Activated CD8-positive, alpha-beta T cell treated with anti-CD3 and anti-CD28 coated beads for 36 hours (primary cell): ENCODE measurements around the gene ANOS1. TPM values are rescaled to one million over a fixed set of nuclear protein-coding genes. Genes with fewer than 3 reads are reported as not detected.
"Not testable (repeated sequence)": the region's sequence is repeated elsewhere in the genome, so short reads cannot be mapped to it uniquely, and the experiment has no call there.

Experiments used
- ATAC-seq: fragments of 200-7000 bp; cut with Tn5 transposase; one replicate; pipeline ENCODE4 v1.10.0; 2021; ENCODE audit warnings: mild to moderate bottlenecking, moderate library complexity
- CTCF ChIA-PET: fragments of 350-600 bp; sonication (Branson Sonifier 250); formaldehyde crosslinking; loops from one replicate; lab custom pipeline; 2021; ENCODE audit warnings: antibody characterized with exemption; lab: Charles Lee
- POLR2A ChIA-PET: fragments of 350-600 bp; sonication (Branson Sonifier 250); formaldehyde crosslinking; loops from one replicate; lab custom pipeline; 2021; ENCODE audit warnings: antibody characterized with exemption; lab: Charles Lee
- DNase-seq: peaks from one replicate; pipeline ENCODE4 v3.0.0-alpha.2; 2020
- H3K27ac Mint-ChIP-seq: one replicate; pipeline ENCODE4 v1.8.0; 2021; ENCODE audit warnings: mild to moderate bottlenecking, mixed read lengths
- H3K27me3 Mint-ChIP-seq: one replicate; pipeline ENCODE4 v1.8.0; 2021; ENCODE audit warnings: mixed read lengths
- H3K36me3 Mint-ChIP-seq: one replicate; pipeline ENCODE4 v1.8.0; 2021; ENCODE audit warnings: low read depth, mixed read lengths
- H3K4me1 Mint-ChIP-seq: one replicate; pipeline ENCODE4 v1.8.0; 2021; ENCODE audit warnings: low read depth, mixed read lengths
- H3K4me3 Mint-ChIP-seq: one replicate; pipeline ENCODE4 v1.8.0; 2021; ENCODE audit warnings: mild to moderate bottlenecking, moderate library complexity, mixed read lengths
- H3K9me3 Mint-ChIP-seq: one replicate; pipeline ENCODE4 v1.8.0; 2021; ENCODE audit warnings: mixed read lengths
- CTCF ChIP-seq: fragments of 200-600 bp; IDR thresholded peaks from one replicate; pipeline ENCODE4 v1.8.0; 2022; ENCODE audit warnings: antibody characterized with exemption, mild to moderate bottlenecking
- intact Hi-C: fragments of 100-400 bp; cut with micrococcal nuclease; formaldehyde crosslinking; loops from one replicate; pipeline ENCODE4 v1.10.0; 2022
- total RNA-seq, 2 experiments: library from RNA; stranded (reverse); gene quantifications; one replicate each; pipeline ENCODE4 v1.2.3, GENCODE V29; 2021

ANOS1 gene
- under 1 TPM in 1 of 2 experiments, not detected in 1; 0.04 TPM for total RNA-seq

GRCh38 chrX:8731559-8732395, at the start of gene ANOS1:
Gene ANOS1 (minus strand): TSS chrX:8732137. CDS start chrX:8732036, 101 bp downstream.
- H3K27me3 Mint-ChIP-seq, result peaks cover 26% of the 10 kb centered on the region
- CTCF ChIA-PET, result no interaction called here
- POLR2A ChIA-PET, result no interaction called here
- intact Hi-C loops, result no loop called here
- ATAC-seq, result peak; percentile 20
- H3K36me3 Mint-ChIP-seq, result no peaks in the 10 kb centered on the region
- TF ChIP-seq CTCF, result no peak
- H3K4me3 Mint-ChIP-seq, result no peak within 1 kb of the TSS
- no peaks in the 10 kb centered on the region for H3K9me3 Mint-ChIP-seq
- H3K4me1 Mint-ChIP-seq, result no peaks in the 10 kb centered on the region
- H3K27ac Mint-ChIP-seq, result no peak within 1 kb of the TSS
- no peak for DNase-seq

DNA sequence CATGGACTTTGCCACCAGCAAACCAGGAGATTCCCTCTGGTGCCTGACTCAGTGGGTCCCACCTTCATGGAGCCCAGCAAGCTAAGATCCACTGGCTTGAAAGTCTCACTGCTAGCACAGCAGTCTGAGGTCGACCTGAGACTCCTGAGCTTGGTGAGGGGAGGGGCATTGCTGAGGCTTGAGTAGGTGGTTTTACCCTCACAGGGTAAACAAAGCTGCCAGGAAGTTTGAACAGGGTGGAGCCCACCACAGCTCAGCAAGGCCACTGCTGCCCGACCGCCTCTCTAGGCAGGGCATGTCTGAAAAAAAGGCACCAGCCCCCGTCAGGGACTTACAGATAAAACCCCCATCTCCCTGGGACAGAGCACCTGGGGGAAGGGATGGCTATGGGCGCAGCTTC, 41.2 kb upstream of the ANOS1 start:
- DNase-seq, result no peak
- Mint-ChIP-seq H3K27me3 (no peaks in the 10 kb centered on the region), H3K4me1 (peaks cover 9% of the 10 kb centered on the region), H3K9me3 (no peaks in the 10 kb centered on the region), H3K4me3 (no peak overlapping the region), H3K27ac (no peak overlapping the region), H3K36me3 (no peaks in the 10 kb centered on the region)
- no peak for TF ChIP-seq CTCF
- ChIA-PET CTCF (no interaction called here), POLR2A (no interaction called here)
- intact Hi-C loops, result no loop called here
- no peak for ATAC-seq

DNA sequence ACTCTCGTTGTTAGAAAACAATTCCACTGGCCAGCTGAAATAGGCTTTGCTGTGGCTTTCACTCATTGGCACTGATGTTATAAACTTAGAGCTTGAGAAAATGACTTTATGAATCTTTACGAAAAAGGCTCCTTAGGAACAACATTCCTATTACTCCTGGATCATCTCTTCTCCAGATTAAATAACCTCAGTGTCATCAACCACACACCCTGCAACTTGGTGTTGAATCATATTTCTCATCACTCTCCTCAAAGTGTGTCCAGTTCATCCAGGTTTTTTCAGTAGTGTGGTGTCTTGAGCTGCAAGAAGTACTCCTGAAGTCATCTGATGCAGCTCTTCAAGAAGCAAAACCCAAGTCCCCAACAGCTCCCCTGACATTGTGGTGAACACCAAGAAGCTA, 28.1 kb upstream of the ANOS1 start:
- H3K4me1 Mint-ChIP-seq, result peaks cover 3% of the 10 kb centered on the region
- no peaks in the 10 kb centered on the region for H3K36me3 Mint-ChIP-seq
- DNase-seq, result no peak
- ChIA-PET CTCF (no interaction called here), POLR2A (no interaction called here)
- TF ChIP-seq CTCF, result no peak
- ATAC-seq, result no peak
- no peak overlapping the region for H3K4me3 Mint-ChIP-seq
- no peak overlapping the region for H3K27ac Mint-ChIP-seq
- no peaks in the 10 kb centered on the region for H3K9me3 Mint-ChIP-seq
- intact Hi-C loops, result no loop called here
- peaks cover 6% of the 10 kb centered on the region for H3K27me3 Mint-ChIP-seq

- CTCF ChIA-PET, POLR2A ChIA-PET, DNase-seq, H3K4me1 Mint-ChIP-seq, H3K9me3 Mint-ChIP-seq, intact Hi-C loops, H3K27me3 Mint-ChIP-seq, H3K27ac Mint-ChIP-seq, ATAC-seq, H3K36me3 Mint-ChIP-seq, H3K4me3 Mint-ChIP-seq: not testable (repeated sequence)
Observed at GRCh38 chrX:8758706-8759105, 26.8 kb upstream of the ANOS1 start.

- H3K9me3 Mint-ChIP-seq, ATAC-seq, POLR2A ChIA-PET, H3K4me1 Mint-ChIP-seq, H3K27ac Mint-ChIP-seq, H3K4me3 Mint-ChIP-seq, H3K36me3 Mint-ChIP-seq, H3K27me3 Mint-ChIP-seq, CTCF ChIA-PET, intact Hi-C loops, DNase-seq: not testable (repeated sequence)
Observed at GRCh38 chrX:8757609-8758389, 25.9 kb upstream of the ANOS1 start.

- no peak for TF ChIP-seq CTCF
- ATAC-seq (no peak), DNase-seq (no peak)
- intact Hi-C loops, result no loop called here
- Mint-ChIP-seq H3K36me3 (no peaks in the 10 kb centered on the region), H3K27me3 (no peaks in the 10 kb centered on the region), H3K9me3 (no peaks in the 10 kb centered on the region), H3K4me1 (peaks cover 3% of the 10 kb centered on the region), H3K4me3 (no peak overlapping the region), H3K27ac (no peak overlapping the region)
- ChIA-PET POLR2A (no interaction called here), CTCF (interaction anchor here (0.6 to 2.1 kb wide), 5 partner anchors 17 to 61 kb away, joined by 3 to 10 read pairs (median 3); no protein-coding TSS in a partner anchor)
Observed at GRCh38 chrX:8755813-8756212, 23.9 kb upstream of the ANOS1 start.
